Right renal pelvis (tissue), 4 donors: ENCODE data around the gene GMDS. TPM values are rescaled to one million over a fixed set of nuclear protein-coding genes. Genes with fewer than 3 reads are reported as not detected.

Experiments used
- DNase-seq, 4 donors: peaks; one replicate each; pipeline ENCODE4 v3.0.0-alpha.2; 2013; ENCODE audit warnings: low read depth in 4 of 4, low spot score in 3 of 4, missing footprints in 1 of 4
- polyA plus RNA-seq, 4 donors: library from polyadenylated mRNA; unstranded; fragments of 120-200 nt; gene quantifications; one replicate each; pipeline ENCODE4 v1.2.1, GENCODE V29; 2013; ENCODE audit not compliant: insufficient read length in 4 of 4

Gene GMDS
- polyA plus RNA-seq, 4 donors: 67.7 to 86.0 (median 77.9) TPM

DNA sequence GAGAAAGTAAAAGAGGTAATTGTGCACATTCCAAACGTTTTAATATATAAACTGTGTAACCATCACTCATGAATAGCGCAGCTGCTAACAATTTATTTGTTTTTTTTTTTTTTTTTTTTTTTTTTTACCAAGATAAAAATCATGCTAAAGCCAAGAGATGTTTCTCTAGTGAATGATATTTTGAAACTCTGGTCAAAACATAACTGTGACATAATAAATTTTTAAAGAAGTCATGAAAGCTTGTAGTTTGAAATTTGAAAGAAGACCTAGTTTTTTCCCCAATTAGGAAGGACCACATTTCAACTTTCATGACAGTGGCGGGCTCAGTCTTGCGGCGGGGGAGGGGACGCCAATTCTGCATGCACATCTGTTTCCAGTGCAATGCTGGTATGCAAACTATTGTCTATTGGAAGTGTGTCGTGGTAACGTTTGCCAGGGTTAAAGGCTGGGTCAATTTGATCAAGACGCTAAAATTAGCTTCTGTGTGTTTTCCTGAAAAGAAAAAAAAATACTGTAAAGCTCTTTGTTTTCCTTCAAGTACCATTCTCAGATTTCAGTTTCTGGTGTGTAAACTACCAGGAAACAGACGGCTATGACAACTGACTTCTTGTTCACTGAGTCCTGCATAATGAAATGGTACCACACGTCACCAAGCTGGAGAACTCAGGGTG, 423.8 kb downstream of the GMDS start:
- no peak for DNase-seq

DNA sequence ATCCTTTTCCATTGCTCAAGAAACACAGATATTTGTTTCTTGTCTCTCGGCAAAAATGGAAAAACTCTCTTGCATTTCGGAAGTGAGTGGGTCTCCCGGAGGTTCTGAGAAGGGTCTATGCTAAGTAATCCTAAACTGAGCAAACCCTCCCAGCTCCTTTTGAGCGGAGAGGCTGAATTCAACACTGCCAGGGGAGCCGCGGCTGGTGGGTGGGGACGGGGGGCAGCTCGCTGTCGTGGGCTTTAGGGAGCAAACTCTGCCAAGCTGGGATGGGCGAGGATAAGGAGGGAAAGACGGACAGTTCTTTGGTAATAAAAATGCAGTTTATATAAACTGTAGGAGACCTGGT, 424.3 kb downstream of the GMDS start:
- no peak for DNase-seq

DNA sequence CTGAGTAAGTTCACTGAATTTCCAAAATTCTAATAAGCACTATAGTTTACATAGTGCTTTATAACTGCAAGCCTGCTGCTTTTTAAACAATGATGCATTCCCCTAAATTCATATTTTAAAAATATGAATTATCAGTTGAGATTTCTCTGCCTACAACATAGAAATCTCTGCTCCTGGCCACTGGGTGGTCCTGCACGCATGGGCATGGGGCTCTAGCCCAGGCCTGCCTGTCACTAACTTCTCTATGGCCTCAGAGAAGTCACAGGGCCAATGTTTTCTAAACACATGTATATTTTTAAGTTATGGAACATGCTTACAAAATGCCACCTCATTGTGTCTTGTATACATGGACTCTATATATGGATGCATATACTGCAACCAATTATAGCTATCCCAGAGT, 424.7 kb downstream of the GMDS start:
- no peak for DNase-seq

DNA sequence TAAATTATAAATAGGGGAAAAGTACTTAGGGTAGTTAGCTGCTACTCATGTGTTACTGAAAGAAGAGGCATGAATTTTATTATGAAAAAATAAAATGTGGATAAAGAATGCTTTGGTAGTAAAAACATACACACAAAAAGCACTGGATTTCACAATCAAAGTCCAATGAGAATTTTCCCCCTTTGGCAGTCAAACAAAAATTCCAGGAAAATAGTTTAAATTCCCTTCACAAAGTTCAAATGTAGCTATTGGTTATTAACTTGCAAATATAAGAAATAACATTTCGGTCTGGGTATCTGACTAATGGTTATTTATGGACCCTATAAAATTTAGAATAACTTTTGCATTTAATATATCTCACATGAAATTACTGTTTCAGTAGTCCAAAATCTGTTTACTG, 425.2 kb downstream of the GMDS start:
- no peak for DNase-seq

DNA sequence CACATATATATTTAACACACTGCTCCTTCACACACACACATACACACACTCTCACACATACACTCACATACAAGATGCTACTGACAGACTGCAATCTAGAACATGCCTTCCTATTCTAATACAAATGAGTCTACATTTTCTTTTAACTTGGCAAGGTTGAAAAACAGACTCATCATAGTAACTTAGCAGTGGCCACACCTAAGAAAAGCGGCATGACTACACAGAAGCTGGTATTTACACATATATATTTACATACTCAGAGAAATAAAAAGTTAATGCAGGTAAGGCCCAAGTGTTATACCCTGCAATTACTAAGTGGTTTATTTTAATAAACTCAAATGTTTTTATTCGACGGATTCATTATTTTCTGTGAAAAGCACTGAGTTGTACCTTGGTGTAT, 426.4 kb downstream of the GMDS start:
- no peak for DNase-seq

DNA sequence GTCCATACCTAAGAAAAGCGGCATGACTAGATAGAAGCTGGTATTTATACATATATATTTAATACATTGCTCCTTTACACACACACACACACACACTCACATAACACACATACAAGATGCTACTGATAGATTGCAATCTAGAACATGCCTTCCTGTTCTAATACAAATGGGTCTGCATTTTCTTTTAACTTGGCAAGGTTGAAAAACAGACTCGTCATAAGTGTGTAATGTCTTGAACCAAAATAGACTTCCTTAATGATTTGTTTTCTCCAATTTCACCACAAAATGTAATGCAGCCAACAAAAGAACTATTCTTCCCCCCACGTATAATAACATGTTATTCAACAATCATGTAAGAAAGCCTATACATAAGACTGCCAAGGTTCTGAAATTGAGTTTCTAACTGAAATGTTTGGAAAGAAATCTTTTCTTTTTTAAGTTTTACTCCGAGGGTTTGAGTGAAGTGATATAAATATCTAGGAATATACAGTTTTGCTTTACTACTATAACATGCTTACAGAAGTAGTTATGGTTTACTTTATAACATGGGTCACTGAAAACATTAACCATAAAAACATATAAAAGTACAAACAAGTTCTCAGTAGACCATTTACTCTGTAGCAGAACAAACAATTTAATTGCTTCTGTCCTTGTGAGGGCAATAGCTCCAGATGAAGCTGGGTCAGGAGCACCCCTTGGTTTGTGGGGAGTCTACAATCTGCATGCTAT, 428.2 kb downstream of the GMDS start:
- no peak for DNase-seq

DNA sequence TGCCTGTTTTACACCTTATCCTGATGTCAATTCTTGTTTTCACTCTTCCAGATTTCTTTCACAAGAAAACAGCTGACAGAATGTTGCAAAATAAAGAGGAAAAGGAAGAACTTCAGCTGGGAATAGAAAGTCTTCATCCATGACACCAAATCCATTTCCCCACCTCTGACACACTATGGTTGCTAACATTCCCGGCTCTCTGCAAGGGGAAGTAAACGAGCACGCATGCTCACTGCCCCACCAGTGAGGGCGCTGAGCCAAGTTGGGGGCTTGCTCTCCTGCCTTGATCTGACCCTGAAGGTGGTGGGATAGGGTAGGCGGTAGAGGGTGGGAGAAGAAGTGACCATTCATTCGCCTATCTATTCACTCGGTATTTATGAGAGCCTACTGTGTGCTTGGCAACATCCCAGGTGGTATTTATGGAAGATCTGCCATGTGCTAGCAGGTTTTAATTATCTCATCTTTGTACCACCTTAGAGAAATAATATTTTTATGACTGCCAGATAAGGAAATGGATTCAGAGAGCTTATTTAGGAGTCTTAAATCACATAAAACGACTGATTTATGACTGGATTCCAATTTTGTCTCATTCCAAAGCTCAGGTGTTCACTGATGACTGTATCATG, 429.5 kb downstream of the GMDS start:
- no peak for DNase-seq

DNA sequence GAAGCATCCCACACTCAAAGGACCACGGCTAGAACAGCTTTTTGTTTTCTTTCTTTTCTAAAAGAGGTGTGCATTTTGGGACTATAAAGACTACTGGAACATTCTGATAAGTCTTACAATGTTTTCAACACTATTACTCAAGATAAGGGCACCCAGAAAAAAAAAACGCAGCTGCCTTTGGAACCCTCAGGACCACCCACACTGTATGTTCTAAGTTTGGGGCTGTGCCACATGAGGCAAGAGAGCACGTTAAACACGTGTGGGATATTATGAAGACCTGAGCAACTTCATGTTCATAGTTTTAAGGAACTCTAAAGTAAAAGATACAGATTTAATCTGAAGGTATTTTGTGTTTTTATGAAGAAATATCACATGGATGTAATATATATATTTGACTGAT, 431.1 kb downstream of the GMDS start:
- no peak for DNase-seq

DNA sequence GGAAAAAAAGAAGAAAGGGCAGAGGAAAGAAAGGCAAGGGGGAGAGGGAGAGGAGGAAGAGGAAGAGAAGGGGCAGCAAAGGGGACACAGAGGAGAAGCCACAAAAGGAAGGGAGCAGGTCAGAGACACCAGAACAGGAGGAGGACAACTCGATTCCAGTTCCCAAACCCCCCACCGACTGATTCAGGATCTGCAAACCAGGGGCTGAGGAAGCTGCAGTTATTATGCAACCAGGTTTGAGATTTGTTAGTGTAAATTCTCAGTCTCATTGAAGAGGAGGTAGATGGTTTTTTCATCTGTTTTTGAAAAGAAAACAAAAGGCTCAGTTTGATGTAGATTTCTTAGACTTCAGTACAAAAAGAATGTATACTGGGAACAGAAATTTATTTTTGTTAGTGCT, 432.9 kb downstream of the GMDS start:
- no peak for DNase-seq

DNA sequence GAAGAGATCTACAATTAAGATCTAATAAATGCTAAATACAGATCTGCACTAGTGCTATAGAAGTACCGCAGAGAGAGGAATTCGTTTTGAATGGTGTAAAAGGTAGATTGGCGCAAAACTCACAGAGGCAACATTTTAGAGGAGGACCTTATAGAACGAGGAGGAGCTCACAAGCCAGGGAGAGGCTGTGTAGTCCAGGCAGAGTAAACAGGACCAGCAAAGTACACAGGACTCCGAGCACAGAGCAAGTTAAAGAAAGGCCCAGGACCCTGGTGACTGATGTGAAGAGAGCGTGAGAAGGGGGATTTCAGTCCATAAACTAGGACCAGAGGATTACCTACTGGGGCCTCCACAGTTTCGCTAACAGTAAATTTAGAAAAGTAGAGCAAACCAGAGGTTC, 433.4 kb downstream of the GMDS start:
- no peak for DNase-seq

DNA sequence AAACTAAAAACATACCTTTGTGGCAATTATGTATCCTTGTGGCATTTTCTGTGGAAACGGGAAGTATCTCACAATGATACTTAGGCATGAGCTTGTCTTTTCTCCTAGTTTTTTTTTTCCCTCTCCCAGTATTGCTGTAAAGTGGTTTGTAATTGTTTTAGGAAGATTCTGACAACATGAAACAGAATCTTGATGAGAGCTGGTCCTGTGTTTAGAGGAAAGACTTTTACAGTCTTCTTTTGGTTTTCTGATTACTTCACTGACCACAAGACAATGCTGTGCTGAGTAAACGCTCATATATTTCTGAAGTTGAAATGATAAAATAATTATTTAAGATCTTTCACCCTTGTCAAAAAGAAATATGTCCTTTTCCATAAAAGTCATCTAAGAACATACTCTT, 434.5 kb downstream of the GMDS start:
- DNase-seq: no peak

DNA sequence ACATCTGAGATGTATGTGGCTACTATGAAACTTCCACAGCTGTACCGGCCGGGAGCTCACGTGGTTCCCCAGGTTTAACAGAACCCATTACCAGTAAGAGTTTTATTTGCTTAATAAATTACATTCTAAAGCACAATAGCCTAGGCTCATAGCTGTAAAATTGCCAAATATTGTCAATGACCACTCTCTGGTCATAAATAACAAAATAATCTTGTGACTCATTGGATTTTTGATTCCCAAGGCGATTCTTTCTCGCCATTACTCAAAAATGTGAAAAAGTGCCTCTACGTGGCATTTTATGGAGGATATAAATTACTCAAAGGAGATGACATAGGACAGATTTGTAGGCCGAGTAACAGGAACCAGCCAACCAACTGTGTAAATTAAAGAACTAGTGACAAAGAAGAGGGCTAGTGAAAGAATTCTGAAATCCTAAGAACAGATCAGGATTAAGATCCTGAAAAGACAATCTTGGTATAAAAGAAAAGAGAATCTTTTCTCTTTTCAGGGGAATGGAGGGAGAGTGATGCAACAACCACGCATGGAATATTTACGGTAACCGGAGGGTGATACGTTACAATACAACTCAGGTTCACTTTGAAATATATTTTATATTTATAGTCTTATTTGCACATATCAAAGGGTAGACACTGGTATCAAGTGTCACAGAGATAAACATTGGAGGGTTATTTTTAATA, 436.0 kb downstream of the GMDS start:
- DNase-seq: no peak

DNA sequence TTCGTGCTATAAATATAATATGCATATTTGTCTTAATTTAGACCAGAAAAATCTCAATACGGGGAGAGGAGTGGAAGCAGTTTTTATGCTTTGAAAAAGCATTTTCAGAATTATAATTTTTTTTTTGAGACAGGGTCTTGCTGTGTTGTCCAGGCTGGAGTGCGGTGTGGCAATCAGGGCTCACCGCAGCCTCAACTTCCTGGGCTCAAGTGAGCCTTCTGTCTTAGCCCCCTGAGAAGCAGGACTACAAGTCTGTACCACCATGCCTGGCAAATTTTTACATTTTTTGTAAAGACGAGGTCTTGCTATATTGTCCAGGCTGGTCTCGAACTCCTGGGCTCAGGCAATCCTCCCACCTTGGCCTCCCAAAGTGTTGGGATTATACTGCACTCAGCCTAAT, 438.5 kb downstream of the GMDS start:
- no peak for DNase-seq

DNA sequence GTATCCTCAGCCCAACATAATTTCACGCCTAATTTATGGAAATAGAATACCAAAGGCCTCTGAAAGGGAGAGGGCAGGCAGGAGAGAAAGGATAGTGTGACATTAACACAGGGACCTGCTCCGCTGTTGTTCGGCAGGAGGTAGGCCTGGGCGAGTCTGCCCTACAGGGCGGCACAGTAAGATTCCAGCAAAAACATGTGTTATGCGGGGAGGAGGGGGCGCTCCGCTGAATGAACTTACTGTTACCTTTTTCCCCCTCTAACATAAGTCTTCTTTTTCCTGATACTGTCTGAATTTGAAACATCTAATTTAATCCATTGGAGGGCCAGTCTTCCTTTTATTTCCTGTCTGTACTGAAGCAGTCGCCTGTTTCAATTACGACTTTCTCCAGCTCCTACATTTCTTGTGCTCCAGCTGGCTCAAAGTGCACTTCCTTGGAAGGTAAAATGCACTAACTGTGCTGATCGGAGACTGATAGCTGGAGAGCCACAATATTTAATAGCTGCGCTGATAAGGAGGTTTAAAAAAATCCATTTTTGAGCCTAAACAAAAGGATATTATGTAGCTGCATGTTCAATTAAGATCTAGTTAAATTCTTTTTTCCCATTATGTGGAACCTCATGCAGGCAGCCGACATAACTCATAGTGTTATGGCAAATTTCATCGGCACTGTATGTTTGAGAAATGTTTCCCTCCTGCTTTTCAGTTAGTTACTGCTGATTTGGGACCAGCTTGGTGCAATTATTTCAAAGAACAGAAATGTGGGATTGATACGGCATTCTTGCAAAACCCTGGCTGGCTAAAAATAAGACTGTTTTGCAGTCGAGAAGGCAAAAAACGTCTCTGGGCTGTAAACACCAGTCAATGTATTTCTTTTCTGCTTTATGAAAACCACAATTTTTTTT, 442.7 kb downstream of the GMDS start:
- no peak for DNase-seq

DNA sequence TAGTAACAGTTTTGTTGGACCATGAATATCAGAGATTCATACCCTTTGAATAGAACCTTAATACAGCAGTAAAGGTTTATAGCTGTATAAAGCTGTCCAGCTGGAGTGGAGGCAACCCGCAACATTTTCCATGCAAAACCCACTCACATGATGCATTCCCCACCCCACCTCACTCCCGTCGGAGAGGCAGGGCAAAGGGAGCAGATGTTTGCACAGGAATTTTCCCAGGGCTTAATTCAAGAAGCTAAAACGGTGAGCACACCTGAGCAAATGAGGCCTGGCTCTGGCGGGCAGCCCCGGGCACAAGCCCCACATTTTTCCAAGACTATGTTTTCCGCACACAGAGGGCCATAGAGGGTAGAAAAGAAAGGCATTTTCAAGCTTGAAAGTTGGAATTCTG, 444.0 kb downstream of the GMDS start:
- no peak for DNase-seq

DNA sequence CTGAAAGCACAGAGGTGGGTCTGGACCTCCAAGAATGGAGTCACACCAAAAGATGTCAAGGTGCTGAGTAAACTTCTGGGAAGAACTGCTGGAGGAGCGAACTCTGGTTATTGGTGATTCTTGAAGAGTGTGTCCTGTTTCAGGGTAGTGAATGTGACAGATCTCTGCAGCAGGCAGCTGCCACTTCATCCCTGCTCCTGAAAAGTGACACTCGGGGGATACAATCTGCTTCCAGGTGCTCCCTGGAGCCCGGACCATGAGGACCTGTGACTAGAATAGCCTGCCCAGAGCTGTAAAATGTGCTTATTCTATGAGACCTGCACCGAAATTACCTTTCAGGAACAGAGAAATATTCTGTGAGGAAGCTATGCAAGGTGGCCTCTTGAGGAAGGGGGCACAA, 444.6 kb downstream of the GMDS start:
- no peak for DNase-seq

DNA sequence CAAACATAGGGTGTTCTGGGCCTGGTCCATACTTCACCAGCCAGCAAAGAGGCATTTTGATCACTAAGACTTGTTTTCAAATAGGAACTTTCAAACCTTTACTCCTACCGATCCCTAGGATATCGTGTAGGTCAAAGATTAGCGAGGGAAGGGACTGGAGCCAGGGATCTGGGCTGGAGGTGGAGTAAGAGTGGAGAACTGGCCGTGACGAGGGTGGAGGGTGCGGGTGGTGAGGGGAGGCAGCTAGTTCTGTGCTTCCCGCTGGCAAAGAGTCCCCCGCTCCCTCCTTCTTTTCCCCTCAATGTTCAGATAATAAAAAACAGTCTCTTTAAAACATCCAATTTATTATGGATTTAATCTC, 446.5 kb downstream of the GMDS start:
- no peak for DNase-seq

DNA sequence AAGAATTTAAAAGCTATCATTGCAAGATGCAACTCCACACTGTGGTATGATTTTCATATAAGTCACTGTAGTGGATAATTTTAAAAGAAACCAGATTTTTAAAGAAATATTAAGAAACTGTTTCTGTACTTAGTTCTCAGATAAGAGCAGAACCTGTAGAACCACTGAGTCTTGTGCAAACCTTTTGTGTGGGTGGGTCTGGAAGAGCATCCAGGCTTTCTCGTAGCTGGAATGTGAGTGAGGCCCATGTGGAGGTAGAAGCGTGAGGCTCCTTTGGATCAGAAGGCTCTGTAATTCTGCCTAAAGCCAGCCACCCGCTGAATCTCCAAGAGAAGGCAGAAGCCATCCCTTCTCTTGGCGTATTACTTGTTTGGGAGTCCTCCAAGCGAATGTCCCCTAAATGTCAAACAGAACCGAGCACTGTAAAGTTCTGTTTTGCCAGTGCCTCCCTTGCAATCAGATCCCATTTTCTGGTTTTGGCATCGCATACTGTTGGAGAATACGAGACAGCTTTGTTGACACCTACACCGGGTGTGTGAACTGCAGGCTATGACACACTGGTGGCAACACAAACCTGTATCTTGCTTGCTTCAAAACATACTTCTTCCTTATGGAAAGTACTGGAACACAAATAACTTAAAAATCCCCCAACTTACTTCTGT, 447.0 kb downstream of the GMDS start:
- DNase-seq: no peak

DNA sequence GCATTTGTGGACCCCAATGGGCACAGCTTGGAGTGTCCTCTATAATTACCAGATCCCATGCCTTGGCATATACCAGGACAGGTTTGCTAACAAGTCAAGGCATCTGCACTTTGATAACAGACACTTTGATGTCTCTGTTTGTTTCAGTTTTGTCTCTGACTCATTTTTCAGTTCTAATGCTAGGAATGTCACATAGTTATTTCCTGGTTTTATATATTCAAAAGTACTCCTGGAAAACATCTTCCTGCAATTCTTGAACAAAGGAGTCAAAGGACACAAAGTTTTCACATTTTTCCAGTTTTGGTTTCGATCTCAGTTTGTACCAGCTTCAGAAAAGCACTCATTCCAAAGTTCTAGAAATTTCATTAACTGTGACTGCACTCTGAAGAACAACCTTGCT, 447.6 kb downstream of the GMDS start:
- DNase-seq: no peak
